Adrenal gland (tissue), 5 donors: ENCODE data around the gene NFATC1.

ENCODE experiments used
- POLR2A ChIP-seq, 2 donors: fragments of 450-650 bp; IDR thresholded peaks; one replicate each; pipeline ENCODE4 v1.6.1; 2017; ENCODE audit warnings: antibody characterized with exemption in 2 of 2, mild to moderate bottlenecking in 2 of 2, moderate library complexity in 1 of 2
- TF ChIP-seq, protein P1 (sequence below), 6 experiments: fragments of 450-650 bp in 4 of 6; fragments of 200-600 bp in 2 of 6; sonication (generic) in 1 of 6; IDR thresholded peaks; 1 replicate in 5 of 6; 2 replicates in 1 of 6; pipeline versions ENCODE4 v1.5.1 to v1.8.0; 2016 to 2021; ENCODE audit warnings: antibody characterized with exemption in 6 of 6, mild to moderate bottlenecking in 2 of 6, moderate library complexity in 1 of 6
- donor health status: DM: no; HTN: no; CAD: no.

DNA sequence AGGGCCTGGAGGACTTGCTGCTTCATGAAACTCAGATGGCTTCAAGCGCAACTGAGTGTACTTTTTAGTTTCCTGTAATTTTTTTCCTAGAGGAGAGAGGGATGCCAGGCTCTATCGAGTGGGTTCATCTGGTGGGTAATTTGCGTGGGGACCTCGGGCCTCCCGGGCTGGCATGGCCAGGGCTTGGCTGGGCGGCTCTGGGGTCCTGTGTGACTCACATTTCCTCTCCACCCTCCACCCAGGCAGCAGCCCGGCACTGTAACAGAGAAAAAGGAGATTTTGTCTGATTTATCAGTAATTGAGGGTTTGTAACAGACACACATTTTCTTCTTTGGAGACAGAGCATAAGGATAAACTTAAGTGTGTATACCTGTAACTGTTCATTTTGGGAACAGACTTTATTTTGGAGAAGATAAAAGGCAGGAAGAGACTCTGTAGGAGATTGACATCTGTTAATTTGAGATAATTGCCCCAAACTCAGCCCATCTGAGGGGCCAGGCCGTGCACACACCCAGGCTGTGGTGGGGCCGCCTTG is 64.3 kb downstream of the NFATC1 start:
- TF ChIP-seq, protein P1, sequence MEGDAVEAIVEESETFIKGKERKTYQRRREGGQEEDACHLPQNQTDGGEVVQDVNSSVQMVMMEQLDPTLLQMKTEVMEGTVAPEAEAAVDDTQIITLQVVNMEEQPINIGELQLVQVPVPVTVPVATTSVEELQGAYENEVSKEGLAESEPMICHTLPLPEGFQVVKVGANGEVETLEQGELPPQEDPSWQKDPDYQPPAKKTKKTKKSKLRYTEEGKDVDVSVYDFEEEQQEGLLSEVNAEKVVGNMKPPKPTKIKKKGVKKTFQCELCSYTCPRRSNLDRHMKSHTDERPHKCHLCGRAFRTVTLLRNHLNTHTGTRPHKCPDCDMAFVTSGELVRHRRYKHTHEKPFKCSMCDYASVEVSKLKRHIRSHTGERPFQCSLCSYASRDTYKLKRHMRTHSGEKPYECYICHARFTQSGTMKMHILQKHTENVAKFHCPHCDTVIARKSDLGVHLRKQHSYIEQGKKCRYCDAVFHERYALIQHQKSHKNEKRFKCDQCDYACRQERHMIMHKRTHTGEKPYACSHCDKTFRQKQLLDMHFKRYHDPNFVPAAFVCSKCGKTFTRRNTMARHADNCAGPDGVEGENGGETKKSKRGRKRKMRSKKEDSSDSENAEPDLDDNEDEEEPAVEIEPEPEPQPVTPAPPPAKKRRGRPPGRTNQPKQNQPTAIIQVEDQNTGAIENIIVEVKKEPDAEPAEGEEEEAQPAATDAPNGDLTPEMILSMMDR (IDR thresholded peaks at IDR 0.05), result no peak
- no peak for TF ChIP-seq POLR2A (IDR thresholded peaks at IDR 0.05)
